Lung microvascular endothelial cell (primary cell): ENCODE results near the gene NDC1. TPM values are rescaled to one million over a fixed set of nuclear protein-coding genes. Genes with fewer than 3 reads are reported as not detected.
"Not testable (repeated sequence)": the region's sequence is repeated elsewhere in the genome, so short reads cannot be mapped to it uniquely, and the experiment has no call there.

Experiments used
- DNase-seq, 2 donors: peaks; one replicate each; pipeline versions ENCODE4 v3.0.0 to v3.0.0-alpha.2; 2010; ENCODE audit warnings: low read depth in 2 of 2
- total RNA-seq: library from RNA; depleted of rRNA; stranded (reverse); fragments of >200 nt; gene quantifications from 2 replicates; pipeline ENCODE4 v1.2.1, GENCODE V29; 2014

Gene NDC1
- total RNA-seq, 1 donor from 2014 or later, result 8.5 TPM

DNA sequence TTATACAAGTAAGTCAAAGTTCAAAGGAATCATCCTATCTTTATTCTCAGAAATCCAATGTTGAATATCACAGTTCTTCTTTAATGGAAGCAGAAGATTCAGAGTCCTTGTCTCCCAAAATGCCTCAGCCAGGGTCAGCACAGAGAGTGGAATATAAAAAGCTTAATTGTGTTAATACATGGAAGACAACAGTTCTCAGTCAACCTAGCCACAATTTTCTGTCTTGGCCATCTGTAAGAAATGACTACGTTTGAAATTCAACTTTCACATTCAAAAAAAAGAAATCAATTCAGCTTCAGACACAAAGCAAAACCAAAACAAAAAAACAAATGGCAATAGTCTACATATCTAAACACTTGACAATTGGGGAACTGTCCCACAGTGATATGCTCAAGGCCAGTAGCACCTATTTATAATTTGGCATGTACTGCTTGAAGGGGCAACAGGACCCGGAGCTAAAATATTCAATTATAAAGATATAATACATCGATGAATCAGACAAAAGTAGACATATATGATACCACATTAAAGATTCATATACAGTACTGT, 71.8 kb downstream of the NDC1 start:
- peak; percentile 2 to 11 for DNase-seq

DNA sequence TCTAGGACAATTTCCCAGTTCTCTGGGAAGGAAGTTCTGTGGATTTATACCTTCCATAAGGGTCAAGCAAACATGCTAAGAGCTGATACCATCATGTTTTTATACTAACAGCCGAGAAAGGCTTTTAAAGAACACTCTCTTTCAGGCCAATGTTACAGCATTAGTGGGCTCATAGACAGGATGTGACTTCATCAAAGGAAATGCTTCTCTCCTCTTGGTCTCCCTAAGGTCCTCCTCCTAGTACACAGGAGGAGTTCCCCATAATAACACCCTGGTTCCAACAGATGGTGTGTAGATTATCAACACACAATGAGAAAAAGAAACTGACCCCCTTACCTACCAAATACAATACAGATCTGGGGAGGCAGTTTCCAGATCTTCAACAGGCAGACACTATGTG, 72.4 kb downstream of the NDC1 start:
- DNase-seq, result peak; percentile 31 to 88

DNA sequence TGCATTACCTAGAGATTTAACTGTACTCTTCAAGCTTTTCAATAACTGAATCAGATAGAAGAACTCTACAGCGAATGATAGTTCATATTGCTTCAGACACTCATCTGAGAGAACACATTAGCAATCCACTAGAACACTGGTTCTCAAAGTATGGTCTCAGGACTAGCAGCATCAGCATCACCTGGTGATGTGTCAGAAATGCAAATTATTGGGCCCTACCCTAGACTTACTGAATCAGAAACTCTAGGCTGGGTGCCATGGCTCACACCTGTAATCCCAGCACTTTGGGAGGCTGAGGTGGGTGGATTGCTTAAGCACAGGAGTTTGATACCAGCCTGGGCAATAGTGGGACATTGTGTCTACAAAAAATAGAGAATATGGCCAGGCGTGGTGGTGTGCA, 74.2 kb downstream of the NDC1 start:
- no peak for DNase-seq

DNA sequence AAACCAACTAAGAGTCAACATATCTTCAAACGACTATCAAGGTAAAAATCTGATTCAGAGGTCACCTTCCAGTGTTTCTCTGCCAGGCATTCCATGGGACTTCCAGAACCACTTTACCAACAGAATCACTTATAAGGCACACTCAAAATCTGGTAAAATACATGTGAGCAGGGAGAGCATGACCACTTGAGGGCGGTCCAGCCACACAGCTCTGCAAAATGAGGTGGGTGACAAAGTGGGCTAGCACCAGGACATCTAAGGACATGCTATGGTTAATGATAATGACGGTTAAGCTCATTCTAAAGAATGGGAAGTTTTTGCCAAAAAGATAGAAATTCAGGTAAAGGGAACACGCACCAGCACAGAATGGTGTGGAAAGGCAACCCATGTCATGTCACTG, 74.6 kb downstream of the NDC1 start:
- DNase-seq, result peak in 1 of 2 donors; percentile 13

DNA sequence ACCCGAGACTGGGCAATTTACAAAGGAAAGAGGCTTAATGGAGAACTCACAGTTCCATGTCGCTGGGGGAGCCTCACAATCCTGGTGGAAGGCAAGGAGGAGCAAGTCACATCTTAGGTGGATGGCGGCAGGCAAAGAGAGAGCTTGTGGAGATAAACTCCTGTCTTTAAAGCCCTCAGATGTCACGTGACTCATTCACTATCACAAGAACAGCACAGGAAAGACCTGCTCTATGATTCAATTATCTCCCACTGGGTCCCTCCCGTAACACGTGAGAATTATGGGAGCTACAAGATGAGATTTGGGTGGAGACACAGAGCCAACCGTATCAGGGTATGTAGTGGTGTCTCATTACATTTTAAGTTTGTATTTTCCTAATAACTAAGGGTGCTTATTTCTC, 77.6 kb downstream of the NDC1 start:
- not testable (repeated sequence) for DNase-seq

DNA sequence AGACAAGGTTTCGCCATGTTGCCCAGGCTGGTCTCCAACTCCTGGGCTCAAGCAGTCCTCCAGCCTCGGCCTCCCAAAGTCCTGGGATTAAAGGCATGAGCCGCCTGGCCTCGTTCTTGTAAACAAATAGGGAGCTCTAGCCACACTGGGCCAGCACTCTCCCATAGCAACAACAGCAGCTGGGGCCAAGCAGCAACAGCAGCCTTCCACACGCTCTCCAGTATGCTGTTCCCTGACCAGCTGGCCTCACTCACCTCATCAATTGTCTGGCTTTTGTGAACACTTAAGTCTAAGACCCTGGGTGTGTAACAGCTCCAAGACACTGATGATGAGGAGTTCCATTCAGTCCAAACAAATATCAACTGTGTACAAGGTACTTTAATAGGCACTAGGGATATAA, 82.2 kb downstream of the NDC1 start:
- DNase-seq, result no peak

DNA sequence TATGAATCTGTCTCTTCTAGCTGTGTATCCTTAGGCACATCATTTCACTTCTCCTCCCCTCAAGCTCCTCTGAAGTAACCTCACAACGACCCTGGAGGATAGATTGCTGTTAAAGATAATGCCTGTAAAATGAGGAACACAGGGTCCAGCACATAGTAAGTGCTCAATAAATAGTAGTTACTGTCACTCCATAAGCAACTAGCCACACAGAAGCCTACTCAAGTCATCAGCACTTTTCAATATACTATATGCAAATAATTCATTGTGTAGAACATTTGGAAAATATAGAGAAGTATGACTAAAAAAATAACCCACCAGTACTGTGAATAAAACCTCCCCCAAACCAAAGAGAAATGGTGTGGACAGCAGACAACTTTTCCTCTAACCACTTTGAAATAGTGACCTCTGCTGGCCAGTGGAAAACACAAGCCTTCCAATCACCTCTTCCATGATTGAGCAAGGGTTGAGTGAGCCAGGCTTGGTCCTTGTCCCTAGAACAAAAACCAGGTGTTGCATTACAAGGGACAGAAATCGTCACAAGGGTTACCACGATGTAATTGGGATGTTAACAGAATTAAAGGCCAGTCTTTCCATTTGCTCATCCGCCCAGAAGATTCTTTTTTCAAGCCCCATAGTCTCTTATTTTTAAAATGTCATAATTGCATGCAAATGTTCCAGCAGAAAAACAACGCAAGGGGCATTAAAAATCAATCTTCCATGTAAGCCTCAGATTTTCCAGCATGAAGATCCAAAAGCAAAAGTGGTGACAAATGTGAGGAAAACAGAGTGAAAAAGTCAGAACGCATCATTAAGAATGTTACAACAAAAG, 83.4 kb downstream of the NDC1 start:
- peak; percentile 62 to 79 for DNase-seq

DNA sequence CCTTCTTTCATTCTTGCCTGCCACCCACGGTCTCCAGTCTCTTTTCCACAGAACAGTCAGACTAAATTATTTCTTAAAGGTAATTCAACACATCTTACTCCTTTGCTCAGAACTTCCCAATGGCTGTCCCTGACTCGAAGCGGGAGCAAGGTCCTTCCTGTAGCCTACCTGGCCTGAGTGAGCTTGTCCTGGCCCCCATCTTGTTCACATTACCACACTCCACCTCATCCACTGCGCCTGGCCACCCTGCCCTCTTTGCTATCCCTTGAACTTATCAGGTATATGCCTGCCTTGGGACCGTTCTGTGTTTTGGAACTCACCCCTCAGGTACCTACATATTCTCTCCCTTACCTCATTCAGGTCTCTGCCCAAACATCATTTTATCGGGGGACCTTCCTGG, 85.8 kb downstream of the NDC1 start:
- no peak for DNase-seq

DNA sequence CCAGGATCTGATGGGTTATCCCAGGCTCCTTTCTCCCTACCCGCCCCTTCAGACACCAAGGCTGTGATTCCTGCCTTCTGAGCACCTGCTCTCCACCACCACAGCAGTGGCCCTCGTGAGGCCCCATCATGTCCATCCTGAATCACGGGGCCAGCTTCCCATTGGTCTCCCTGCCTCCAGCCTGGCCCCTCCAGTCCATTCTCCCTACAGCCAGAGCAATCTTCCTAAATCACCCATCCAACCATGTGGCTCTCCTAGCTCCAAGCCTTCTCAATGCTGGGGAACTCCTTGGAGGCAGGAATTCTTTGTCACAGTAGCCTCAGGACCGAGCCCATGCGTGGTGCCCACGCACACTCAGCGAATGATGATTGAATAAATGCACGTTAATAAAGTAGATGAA, 90.3 kb downstream of the NDC1 start:
- no peak for DNase-seq

DNA sequence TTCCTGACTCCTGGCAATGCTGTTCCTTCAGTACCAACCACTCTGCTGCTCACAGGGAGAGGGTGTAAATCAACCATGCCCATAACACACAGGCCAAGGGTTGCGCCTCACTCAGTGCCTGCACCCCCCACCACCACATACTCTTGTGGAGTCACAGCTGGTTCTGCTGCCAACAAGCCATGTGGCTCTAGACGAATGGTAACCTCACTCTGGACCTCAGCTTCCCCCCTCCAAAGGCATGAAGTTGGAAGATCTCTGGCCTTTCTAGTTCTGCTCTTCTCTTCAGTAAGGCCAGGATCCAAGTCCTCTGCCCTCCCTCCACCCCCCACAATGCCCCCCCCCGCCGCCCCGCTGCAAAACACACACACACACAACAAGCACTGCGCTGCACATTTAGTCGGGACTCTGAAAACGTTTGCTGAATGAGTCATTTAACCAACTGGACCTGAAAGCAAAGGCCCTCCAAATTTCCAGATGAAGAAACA, 97.4 kb downstream of the NDC1 start:
- DNase-seq, result no peak

DNA sequence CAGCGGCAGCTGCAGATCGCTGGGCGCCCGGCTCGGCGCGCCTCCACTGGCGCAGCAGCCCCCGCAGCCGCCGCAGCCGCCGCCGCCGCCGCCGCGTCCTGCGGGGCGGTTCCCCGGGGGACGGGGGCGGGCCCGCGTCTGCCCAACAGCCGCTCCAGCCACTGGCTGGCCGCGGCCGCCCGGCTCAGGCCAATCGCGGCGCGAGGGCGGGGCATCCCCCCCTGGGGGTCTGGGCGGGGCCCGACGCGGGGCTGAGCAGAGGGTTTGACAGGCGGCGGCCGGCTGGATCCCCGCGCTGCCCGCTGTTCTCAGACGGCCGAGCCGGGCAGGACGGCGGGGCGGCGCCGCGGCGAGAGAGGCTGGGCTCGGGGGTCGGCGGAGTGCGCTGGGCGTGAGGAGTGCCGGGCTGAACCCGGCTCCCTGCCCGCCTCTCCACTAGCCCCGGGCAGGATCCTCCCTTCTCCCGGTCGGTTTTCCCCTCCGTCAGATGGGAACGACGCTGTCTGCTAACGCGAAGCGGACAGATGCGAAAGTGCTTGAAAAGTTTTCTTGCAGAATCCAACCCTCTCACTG, 98.9 kb downstream of the NDC1 start, which contains the start of gene GLIS1:
TSS of gene GLIS1 (minus strand) at position 56 of the 573 bp plus-strand sequence. CDS start 1,100 bp downstream, outside the sequence.
- DNase-seq, result peak; percentile 83 to 86

DNA sequence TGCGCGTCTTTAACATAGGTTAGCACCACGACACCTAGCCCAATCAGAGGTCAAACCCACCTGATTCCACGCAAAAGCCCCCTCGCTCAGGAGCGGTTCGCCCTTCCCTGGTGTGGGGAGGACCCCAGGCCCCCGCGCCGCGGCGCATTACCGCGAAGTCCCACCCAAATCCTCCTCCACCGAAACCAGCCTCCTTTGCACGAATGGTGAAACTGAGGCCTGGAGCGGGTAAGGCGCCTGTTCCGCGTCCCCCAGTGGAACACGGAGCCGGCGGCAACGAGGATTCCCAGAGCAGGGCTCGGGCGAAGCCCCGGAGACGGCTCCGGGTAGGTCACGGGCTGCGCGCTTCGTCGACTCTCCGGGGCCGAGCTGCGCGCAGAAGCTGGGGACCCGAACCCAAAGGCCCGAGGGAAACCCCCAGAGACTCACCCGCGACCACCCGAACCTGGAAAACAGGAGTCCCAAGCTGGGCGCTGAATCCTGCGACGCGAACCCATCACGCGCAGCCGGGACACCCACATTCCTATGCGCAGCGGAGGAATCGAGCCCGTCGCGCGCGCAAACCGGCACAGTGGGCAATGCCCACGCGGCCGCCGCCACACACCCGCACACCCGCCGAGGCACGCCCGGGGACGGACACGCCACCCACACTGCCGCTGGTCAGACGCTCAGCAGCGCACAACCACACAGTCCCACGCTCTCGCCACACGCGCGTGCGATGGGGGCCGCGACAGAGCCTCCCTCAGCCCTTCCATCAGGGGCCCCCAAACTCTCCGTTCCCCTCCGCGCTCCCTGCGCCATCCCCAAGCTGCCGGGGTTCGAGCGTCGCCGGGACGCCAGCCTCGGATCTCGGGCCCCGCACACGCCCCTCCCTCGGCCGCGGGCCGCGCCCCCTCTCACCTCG, 99.6 kb downstream of the NDC1 start:
- DNase-seq, result peak in 1 of 2 donors; percentile 7

DNA sequence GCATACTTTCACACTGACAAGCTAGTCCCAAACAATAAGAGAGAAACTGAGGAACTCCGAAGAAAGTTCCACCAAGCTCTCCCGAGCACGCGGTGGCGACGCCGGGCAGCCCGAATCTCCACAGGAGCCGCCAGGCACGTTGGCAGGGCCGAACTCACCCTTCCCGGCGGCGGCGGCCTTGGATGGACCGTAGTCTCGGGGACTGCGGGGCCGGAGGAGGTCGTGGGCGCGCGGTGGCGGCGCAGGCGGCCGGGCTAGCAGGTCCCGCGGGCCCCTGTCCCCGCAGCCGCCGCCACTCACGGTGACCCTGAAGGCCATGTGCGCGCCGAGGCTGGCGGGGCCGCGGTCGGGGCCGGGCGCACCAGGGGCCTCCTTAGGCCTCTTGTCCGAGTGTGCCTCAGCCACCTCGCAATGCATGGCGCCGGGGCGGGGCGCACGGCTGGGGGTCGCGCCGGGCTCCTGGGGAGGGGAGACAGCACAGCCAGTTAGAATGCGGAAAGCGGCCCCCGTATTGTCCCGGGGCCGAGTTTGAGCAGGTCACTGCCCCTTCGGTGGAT, 100.4 kb downstream of the NDC1 start:
- peak; percentile 7 to 20 for DNase-seq

DNA sequence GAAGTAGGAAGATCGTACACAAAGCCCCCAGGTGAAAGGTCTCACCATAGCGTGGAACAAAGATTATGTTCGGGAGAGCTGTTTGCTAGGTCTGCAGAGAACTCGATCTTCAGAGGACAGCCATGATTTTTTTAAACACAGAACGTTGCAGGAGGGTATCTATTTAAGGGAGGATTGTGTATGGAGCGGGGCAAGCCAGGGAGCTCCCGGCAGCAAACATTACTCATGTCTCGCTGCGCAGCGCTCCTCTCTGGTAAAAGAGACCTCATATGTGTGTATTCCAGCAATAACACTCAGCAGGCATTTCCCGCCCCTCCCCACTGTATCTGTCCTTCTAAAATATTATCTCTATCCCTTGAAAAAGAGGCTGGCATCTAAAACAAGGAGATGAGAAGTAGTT, 101.8 kb downstream of the NDC1 start:
- DNase-seq, result no peak

DNA sequence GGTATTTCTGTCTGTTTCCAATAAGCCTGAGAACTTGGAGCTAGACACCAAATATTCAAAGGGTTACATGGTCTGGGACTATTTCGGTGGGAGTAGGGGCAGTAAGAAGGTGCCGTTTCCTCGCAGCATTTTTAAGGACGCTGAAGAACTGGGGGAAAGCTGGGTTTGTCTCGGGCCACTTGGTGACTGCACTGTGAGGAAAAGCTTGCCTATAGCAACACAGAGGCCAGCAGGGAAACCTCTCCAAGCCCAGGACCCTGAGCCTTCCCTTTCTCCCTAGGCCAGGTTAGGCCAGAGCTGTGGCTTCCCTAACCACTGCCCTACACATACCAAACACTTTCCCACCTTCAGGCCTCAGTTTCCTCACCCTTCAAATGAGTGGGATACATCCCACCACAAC, 102.4 kb downstream of the NDC1 start:
- no peak for DNase-seq

DNA sequence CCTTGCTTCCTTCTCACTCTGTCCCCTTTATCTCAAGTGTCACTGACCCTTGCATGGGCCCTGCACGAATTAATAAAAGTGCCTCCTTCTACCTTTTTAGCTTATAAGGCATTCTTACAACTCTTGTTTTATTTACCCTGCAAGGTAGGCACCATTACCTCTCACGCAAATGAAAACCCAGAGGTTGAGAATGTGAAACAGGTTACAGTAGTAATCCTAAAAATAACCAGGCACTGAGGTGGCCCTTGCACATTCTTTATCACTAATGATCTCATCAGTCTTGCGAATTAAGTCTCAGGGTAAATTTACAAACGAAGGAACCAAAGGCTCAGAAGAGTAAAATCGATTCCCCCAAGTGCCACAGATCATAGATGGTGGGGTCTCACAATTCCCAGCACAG, 102.8 kb downstream of the NDC1 start:
- DNase-seq, result no peak

DNA sequence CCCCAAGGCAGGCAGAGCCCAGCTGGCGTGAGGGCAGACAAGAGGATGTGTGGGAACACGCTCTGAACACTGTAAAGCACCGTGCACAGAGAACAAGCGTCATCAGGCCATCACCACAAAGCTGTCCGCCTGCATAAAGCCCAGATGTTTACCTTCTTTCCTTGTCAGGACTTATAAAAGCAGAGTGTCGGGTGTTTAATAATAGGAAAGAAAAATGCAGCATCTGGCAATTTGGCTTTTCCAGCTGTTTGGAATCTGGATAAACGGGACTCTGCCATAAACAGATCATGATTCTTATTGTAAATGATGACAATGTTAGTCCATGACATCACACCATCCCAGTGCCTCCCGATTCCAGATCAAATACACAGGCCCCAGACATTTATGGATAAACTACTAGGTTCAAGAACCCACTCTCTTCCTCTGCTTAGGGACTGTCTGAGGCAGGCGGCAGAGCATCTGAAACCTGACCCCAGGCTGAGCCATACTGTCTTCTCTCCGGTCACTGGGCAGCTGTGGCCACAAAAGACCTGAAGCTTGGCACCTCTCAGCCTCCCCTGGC, 103.4 kb downstream of the NDC1 start:
- no peak for DNase-seq

DNA sequence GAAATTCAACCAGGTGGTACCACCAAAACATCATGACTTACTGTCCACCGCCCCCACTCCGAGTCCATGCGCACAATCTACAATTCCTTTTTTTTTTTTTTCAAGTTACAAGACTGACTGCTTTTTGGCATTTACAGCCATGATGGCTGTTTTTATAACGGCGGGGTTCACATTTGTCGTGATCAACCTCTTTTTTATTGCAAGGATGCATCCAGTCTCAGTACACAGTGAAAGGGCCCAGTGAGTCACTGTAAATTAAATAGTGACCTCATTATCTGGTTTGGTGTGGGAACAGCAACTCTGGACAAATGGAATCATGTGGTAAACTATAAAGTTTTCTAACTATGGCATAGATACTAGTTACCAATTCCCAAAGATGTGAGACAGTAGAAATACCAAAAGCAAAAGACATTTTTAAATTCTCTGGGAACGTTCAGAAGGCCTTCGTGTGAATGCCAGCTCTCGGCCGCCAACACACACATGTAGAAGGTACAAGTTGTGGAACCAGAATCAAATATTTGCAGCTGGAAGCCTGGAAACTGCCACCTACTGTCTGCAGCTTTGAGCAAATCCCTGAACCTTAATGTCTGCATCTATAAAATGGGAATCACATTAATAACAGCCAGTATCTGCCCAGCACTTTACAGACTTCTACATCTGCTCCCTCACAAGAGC, 104.0 kb downstream of the NDC1 start:
- no peak for DNase-seq

DNA sequence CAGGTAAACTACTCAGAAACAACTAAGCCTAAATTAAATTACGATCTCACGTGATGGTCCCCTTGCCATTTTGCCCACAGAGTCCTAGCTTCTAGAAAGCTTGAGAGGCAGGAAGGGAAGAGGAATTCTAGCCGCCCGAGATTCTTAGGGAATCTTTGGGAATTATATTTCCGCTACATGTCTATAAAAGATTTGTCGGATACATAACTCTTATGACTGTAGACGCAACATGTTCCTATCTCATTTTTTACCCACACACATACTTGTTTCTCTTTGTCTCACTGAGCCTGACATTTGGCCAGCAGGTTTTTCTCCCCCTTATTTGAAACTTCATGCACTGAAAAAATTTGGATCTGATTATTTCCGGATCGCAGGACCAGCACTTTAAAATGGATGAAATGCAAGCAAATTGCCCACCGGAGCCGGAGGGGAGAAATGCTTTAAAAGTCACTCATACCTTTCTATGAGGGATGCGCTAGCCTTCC, 104.6 kb downstream of the NDC1 start:
- no peak for DNase-seq

DNA sequence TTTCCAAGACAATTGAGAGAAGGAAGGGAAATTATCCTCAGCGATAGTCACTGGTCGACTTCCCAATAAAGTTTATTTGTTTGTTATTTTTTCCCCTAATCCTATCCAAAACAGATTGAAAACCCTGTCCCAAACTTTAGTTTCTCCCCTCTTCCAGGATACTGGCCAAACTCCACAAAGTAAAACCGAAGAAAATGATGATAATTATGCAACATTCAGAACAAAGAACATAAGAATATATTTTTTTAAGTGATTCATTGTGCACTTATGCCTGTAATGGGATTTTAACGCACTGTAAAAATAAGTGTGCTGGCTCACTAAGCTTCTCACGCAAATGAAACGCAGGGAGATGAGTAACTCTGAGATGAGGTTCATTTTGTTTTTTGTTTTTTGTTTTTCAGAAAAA, 105.2 kb downstream of the NDC1 start:
- DNase-seq, result no peak
